ENCODE results near the gene ARL5B. TPM values are rescaled to one million over a fixed set of nuclear protein-coding genes. Genes with fewer than 3 reads are reported as not detected.

ARL5B gene
- total RNA-seq, 1 experiment from 2014 or later = 12.2 TPM

DNA sequence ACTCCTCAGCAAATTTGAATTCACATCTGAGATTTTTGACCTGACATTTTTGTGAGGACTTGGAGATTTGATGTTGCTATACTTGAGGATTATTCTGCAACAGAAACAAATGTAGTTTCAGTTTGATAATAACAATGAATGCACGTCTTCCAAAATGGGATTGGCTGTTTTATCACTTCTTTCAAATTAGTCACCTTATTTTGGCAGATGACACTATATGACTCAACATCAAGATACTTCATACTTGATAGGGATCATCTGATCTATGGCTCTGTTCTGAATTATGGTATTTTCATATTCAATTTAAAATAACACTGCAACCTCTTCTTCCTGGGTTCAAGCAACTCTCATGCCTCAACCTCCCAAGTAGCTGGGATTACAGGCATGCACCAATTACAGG is 24.2 kb downstream of the ARL5B start:
- no peak overlapping the region for H3K4me3 ChIP-seq (ENCODE audit: low read depth in 2 of 2, low read length in 2 of 2)
- TF ChIP-seq, protein P1, sequence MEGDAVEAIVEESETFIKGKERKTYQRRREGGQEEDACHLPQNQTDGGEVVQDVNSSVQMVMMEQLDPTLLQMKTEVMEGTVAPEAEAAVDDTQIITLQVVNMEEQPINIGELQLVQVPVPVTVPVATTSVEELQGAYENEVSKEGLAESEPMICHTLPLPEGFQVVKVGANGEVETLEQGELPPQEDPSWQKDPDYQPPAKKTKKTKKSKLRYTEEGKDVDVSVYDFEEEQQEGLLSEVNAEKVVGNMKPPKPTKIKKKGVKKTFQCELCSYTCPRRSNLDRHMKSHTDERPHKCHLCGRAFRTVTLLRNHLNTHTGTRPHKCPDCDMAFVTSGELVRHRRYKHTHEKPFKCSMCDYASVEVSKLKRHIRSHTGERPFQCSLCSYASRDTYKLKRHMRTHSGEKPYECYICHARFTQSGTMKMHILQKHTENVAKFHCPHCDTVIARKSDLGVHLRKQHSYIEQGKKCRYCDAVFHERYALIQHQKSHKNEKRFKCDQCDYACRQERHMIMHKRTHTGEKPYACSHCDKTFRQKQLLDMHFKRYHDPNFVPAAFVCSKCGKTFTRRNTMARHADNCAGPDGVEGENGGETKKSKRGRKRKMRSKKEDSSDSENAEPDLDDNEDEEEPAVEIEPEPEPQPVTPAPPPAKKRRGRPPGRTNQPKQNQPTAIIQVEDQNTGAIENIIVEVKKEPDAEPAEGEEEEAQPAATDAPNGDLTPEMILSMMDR (IDR thresholded peaks at IDR 0.05) = no peak
- TF ChIP-seq REST (IDR thresholded peaks at IDR 0.05; ENCODE audit: insufficient read depth in 1 of 2, low read depth in 2 of 2, low read length in 1 of 2) (no peak), SIN3A (IDR thresholded peaks at IDR 0.05; ENCODE audit: borderline replicate concordance, insufficient read depth, low read depth, low read length) (no peak), TCF7L2 (IDR thresholded peaks at IDR 0.05; ENCODE audit: low read depth, low read length) (no peak), POLR2AphosphoS5 (IDR thresholded peaks at IDR 0.05; ENCODE audit: low read depth, low read length) (no peak)
- DNase-seq (ENCODE audit: low read depth, low spot score) = no peak
- H3K27me3 ChIP-seq (ENCODE audit: control insufficient read depth, insufficient read depth, low read length) = no peaks in the 10 kb centered on the region
- no peak overlapping the region for H3K27ac ChIP-seq (ENCODE audit: low read length)
- H3K36me3 ChIP-seq (ENCODE audit: control insufficient read depth, insufficient read depth, low read length) = no peaks in the 10 kb centered on the region
- H3K4me1 ChIP-seq (ENCODE audit: control insufficient read depth, insufficient read depth, low read length) = no peaks in the 10 kb centered on the region
- ChIA-PET POLR2A (no interaction called here), CTCF (no interaction called here)
- BruUV-seq (replicated peaks) = no TSS peak
- in situ Hi-C loops (cut with HindIII; ENCODE audit: low pct_unique_long_range_greater_than_20kb, low sequenced_read_pairs) = no loop called here
- no peak for ATAC-seq
- intact Hi-C loops (cut with micrococcal nuclease; ENCODE audit: unreplicated experiment) = no loop called here
- no peaks in the 10 kb centered on the region for H3K9me3 ChIP-seq (ENCODE audit: control insufficient read depth, insufficient read depth, low read depth, low read length)

DNA sequence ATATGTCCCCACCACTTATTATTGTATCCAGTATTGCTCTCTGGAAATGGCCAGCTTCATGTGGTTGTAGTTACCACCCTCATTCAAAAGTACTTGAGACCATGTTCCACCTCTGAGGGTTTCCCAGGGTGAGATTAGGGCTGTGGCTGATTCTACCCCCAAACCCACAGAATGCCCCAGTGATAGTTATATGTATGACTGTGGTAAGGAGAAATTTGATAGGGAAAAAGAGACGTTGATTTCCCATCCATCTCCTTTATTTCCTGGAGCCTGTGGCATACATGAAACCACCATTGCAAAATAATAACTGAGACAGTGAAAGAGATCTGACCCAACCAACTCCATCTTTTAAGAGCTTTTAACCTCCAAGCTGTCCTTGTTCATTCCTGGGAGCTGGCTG is 25.2 kb downstream of the ARL5B start:
- H3K9me3 ChIP-seq (ENCODE audit: control insufficient read depth, insufficient read depth, low read depth, low read length) = no peaks in the 10 kb centered on the region
- intact Hi-C loops (cut with micrococcal nuclease; ENCODE audit: unreplicated experiment) (no loop called here), in situ Hi-C loops (cut with HindIII; ENCODE audit: low pct_unique_long_range_greater_than_20kb, low sequenced_read_pairs) (no loop called here)
- H3K4me1 ChIP-seq (ENCODE audit: control insufficient read depth, insufficient read depth, low read length) = no peaks in the 10 kb centered on the region
- BruUV-seq (replicated peaks) = no TSS peak
- no peaks in the 10 kb centered on the region for H3K27me3 ChIP-seq (ENCODE audit: control insufficient read depth, insufficient read depth, low read length)
- no peak overlapping the region for H3K27ac ChIP-seq (ENCODE audit: low read length)
- TF ChIP-seq, protein P1 (IDR thresholded peaks at IDR 0.05) = no peak
- TF ChIP-seq SIN3A (IDR thresholded peaks at IDR 0.05; ENCODE audit: borderline replicate concordance, insufficient read depth, low read depth, low read length) = no peak
- ATAC-seq (no peak), DNase-seq (ENCODE audit: low read depth, low spot score) (no peak)
- CTCF ChIA-PET = no interaction called here
- H3K36me3 ChIP-seq (ENCODE audit: control insufficient read depth, insufficient read depth, low read length) = no peaks in the 10 kb centered on the region
- no peak overlapping the region for H3K4me3 ChIP-seq (ENCODE audit: low read depth in 2 of 2, low read length in 2 of 2)
- POLR2A ChIA-PET = no interaction called here

DNA sequence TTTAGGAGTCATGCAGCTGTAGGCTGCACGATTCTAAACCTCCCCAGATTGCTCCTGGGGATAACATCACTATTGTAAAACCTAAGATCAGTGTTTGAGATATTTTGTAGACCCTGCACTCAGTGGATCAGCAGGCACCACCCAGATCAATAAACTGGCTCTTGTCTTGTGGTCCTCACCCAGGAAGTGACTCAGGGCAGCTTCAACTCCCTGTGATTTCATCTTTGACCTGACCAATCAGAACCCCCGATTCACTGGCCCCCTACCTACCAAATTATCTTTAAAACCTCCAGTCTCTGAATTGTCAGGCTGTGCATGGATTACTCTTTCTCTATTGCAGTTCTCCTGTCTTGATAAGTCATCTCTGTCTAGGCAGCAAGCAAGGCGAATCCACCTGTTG is 25.7 kb downstream of the ARL5B start:
- Histone ChIP-seq H3K4me3 (ENCODE audit: low read depth in 2 of 2, low read length in 2 of 2) (no peak overlapping the region), H3K4me1 (ENCODE audit: control insufficient read depth, insufficient read depth, low read length) (no peaks in the 10 kb centered on the region), H3K36me3 (ENCODE audit: control insufficient read depth, insufficient read depth, low read length) (no peaks in the 10 kb centered on the region), H3K27me3 (ENCODE audit: control insufficient read depth, insufficient read depth, low read length) (no peaks in the 10 kb centered on the region), H3K9me3 (ENCODE audit: control insufficient read depth, insufficient read depth, low read depth, low read length) (no peaks in the 10 kb centered on the region), H3K27ac (ENCODE audit: low read length) (no peak overlapping the region)
- TF ChIP-seq, protein P1 (IDR thresholded peaks at IDR 0.05) = no peak
- no peak for TF ChIP-seq REST (IDR thresholded peaks at IDR 0.05; ENCODE audit: insufficient read depth in 1 of 2, low read depth in 2 of 2, low read length in 1 of 2)
- TF ChIP-seq TCF7L2 (IDR thresholded peaks at IDR 0.05; ENCODE audit: low read depth, low read length) = no peak
- TF ChIP-seq SIN3A (IDR thresholded peaks at IDR 0.05; ENCODE audit: borderline replicate concordance, insufficient read depth, low read depth, low read length) = no peak
- TF ChIP-seq POLR2AphosphoS5 (IDR thresholded peaks at IDR 0.05; ENCODE audit: low read depth, low read length) = no peak
- no peak for ATAC-seq
- DNase-seq (ENCODE audit: low read depth, low spot score) = no peak
- in situ Hi-C loops (cut with HindIII; ENCODE audit: low pct_unique_long_range_greater_than_20kb, low sequenced_read_pairs) = no loop called here
- ChIA-PET POLR2A (no interaction called here), CTCF (no interaction called here)
- BruUV-seq (replicated peaks) = no TSS peak
- intact Hi-C loops (cut with micrococcal nuclease; ENCODE audit: unreplicated experiment) = no loop called here
